Measurements from ENCODE around the gene GGACT.

DNA sequence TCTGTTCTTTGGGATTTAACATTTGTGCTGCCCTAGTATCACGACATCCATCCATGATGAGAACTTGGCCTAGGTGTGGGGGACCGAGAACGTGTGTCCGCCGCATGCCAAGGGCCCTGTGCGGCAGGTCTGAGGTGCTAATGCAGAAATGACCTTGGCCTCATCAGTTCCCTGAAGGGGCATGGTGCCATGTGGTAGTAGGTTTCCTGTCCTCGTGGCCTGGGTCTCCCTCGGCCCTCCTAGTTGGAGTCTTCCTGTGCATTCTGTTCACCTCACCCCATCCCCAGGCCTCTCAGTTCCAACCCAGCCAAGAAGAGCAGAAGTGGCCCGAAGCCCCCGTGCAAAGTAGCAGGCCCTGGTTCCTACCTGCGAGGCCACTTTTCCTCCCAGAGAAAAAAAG lies 59.8 kb downstream of the GGACT start:
- TF ChIP-seq POLR2A (IDR thresholded peaks at IDR 0.05) (no peak), EP300 (IDR thresholded peaks at IDR 0.05) (no peak)
- TF ChIP-seq, protein P1, sequence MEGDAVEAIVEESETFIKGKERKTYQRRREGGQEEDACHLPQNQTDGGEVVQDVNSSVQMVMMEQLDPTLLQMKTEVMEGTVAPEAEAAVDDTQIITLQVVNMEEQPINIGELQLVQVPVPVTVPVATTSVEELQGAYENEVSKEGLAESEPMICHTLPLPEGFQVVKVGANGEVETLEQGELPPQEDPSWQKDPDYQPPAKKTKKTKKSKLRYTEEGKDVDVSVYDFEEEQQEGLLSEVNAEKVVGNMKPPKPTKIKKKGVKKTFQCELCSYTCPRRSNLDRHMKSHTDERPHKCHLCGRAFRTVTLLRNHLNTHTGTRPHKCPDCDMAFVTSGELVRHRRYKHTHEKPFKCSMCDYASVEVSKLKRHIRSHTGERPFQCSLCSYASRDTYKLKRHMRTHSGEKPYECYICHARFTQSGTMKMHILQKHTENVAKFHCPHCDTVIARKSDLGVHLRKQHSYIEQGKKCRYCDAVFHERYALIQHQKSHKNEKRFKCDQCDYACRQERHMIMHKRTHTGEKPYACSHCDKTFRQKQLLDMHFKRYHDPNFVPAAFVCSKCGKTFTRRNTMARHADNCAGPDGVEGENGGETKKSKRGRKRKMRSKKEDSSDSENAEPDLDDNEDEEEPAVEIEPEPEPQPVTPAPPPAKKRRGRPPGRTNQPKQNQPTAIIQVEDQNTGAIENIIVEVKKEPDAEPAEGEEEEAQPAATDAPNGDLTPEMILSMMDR (IDR thresholded peaks at IDR 0.05), result no peak

Measured in gastroesophageal sphincter (tissue), 3 donors.